GM23338 (cell line): Measurements from ENCODE around the gene CDC34. TPM values are rescaled to one million over a fixed set of nuclear protein-coding genes. Genes with fewer than 3 reads are reported as not detected.
A peak's percentile ranks its signal among the peaks of the same experiment; 100 is the strongest.

Experiments
- ATAC-seq: fragments of 200-7000 bp; cut with Tn5 transposase; 3 replicates; pipeline ENCODE4 v1.9.1; 2020
- DNase-seq: peaks from one replicate; pipeline ENCODE4 v3.0.0-alpha.2; 2015; ENCODE audit warnings: low spot score
- H2AFZ ChIP-seq: fragments of 200-600 bp; sonication (generic); 2 replicates; pipeline ENCODE4 v1.8.0; 2016; ENCODE audit warnings: antibody characterized with exemption, mild to moderate bottlenecking, moderate library complexity
- H3F3A ChIP-seq: fragments of 200-600 bp; sonication (generic); replicated peaks from 2 replicates; pipeline ENCODE4 v1.8.0; 2017; ENCODE audit warnings: antibody characterized with exemption, mixed run types, low read depth
- H3K27ac ChIP-seq: fragments of 200-600 bp; sonication (generic); 2 replicates; pipeline ENCODE4 v1.6.1; 2016; ENCODE audit warnings: low read depth
- H3K27me3 ChIP-seq: fragments of 200-600 bp; sonication (generic); 2 replicates; pipeline ENCODE4 v1.8.0; 2016; ENCODE audit warnings: mild to moderate bottlenecking, mixed run types, moderate library complexity; ENCODE audit not compliant: insufficient read depth
- H3K36me3 ChIP-seq: fragments of 200-600 bp; sonication (generic); 2 replicates; pipeline ENCODE4 v1.8.0; 2016; ENCODE audit warnings: mild to moderate bottlenecking; ENCODE audit not compliant: insufficient read depth
- H3K4me1 ChIP-seq: fragments of 200-600 bp; sonication (generic); 2 replicates; pipeline ENCODE4 v1.8.0; 2016; ENCODE audit warnings: mild to moderate bottlenecking, moderate library complexity; ENCODE audit not compliant: insufficient read depth
- H3K4me2 ChIP-seq: fragments of 200-600 bp; sonication (generic); 2 replicates; pipeline ENCODE4 v1.7.1; 2017; ENCODE audit warnings: mixed run types
- H3K4me3 ChIP-seq: fragments of 200-600 bp; sonication (generic); 2 replicates; pipeline ENCODE4 v1.6.1; 2016; ENCODE audit warnings: mixed run types
- H3K79me2 ChIP-seq: fragments of 200-600 bp; sonication (generic); replicated peaks from 2 replicates; pipeline ENCODE4 v1.8.0; 2017; ENCODE audit warnings: mild to moderate bottlenecking; ENCODE audit not compliant: insufficient read depth
- H3K9me2 ChIP-seq: fragments of 200-600 bp; sonication (generic); 2 replicates; pipeline ENCODE4 v1.8.0; 2017; ENCODE audit not compliant: insufficient read depth
- H4K20me1 ChIP-seq: fragments of 200-600 bp; sonication (generic); replicated peaks from 2 replicates; pipeline ENCODE4 v1.8.0; 2017; ENCODE audit warnings: mild to moderate bottlenecking; ENCODE audit not compliant: insufficient read depth
- H3K27ac Mint-ChIP-seq: 2 replicates; pipeline ENCODE4 v1.8.0; 2020; ENCODE audit warnings: inconsistent platforms, mild to moderate bottlenecking, moderate library complexity, mixed read lengths
- H3K27me3 Mint-ChIP-seq: 3 replicates; pipeline ENCODE4 v1.8.0; 2022; ENCODE audit warnings: low read depth, mild to moderate bottlenecking, moderate library complexity, mixed read lengths, inconsistent platforms; ENCODE audit not compliant: insufficient read depth, poor library complexity
- H3K36me3 Mint-ChIP-seq: 3 replicates; pipeline ENCODE4 v1.8.0; 2021; ENCODE audit warnings: low read depth, mild to moderate bottlenecking, inconsistent platforms, moderate library complexity, mixed read lengths
- H3K4me1 Mint-ChIP-seq: 3 replicates; pipeline ENCODE4 v1.8.0; 2020; ENCODE audit warnings: mild to moderate bottlenecking, inconsistent platforms, mixed read lengths
- H3K4me3 Mint-ChIP-seq: 3 replicates; pipeline ENCODE4 v1.8.0; 2021; ENCODE audit warnings: moderate library complexity, mild to moderate bottlenecking, inconsistent platforms, mixed read lengths
- H3K9me3 Mint-ChIP-seq: 3 replicates; pipeline ENCODE4 v1.8.0; 2020; ENCODE audit warnings: moderate library complexity, mild to moderate bottlenecking, inconsistent platforms, mixed read lengths
- CREB1 ChIP-seq: fragments of 250-450 bp; sonication (Bioruptor Pico); IDR thresholded peaks from 2 replicates; pipeline ENCODE4 v1.5.0; 2020; ENCODE audit warnings: low read depth, mild to moderate bottlenecking, moderate library complexity
- EZH2 ChIP-seq: fragments of 200-600 bp; sonication (generic); IDR thresholded peaks from one replicate; pipeline ENCODE4 v1.8.0; 2017; ENCODE audit warnings: antibody characterized with exemption, mild to moderate bottlenecking, low read depth; ENCODE audit not compliant: unreplicated experiment
- EZH2phosphoT487 ChIP-seq: fragments of 200-600 bp; sonication (generic); IDR thresholded peaks from one replicate; pipeline ENCODE4 v1.8.1; 2018; ENCODE audit warnings: antibody characterized with exemption; ENCODE audit not compliant: unreplicated experiment
- JUNB ChIP-seq: IDR thresholded peaks from one replicate; pipeline ENCODE4 v1.6.1; 2016; ENCODE audit warnings: antibody characterized with exemption; ENCODE audit not compliant: unreplicated experiment
- NANOG ChIP-seq: IDR thresholded peaks from 2 replicates; pipeline ENCODE4 v1.6.1; 2016; ENCODE audit warnings: antibody characterized with exemption, borderline replicate concordance
- POLR2AphosphoS5 ChIP-seq: IDR thresholded peaks from 2 replicates; pipeline ENCODE4 v1.6.1; 2016; ENCODE audit warnings: antibody characterized with exemption, low read depth
- STAT1 ChIP-seq: IDR thresholded peaks from one replicate; pipeline ENCODE4 v1.6.1; 2016; ENCODE audit warnings: antibody characterized with exemption; ENCODE audit not compliant: unreplicated experiment
- ZNF114 ChIP-seq: fragments of 250-450 bp; sonication (Bioruptor Pico); IDR thresholded peaks from 2 replicates; pipeline ENCODE4 v1.5.0; 2020; ENCODE audit warnings: mild to moderate bottlenecking, moderate library complexity
- polyA plus RNA-seq: library from polyadenylated mRNA; unstranded; fragments of >200 nt; fragmentation: Nextera tagmentation; extraction: Ambion mirVana; gene quantifications from 2 replicates; pipeline ENCODE4 v1.2.1, GENCODE V29; 2016
- total RNA-seq: library from RNA; depleted of rRNA; stranded (reverse); fragments of >200 nt; shearing (Covaris generic); gene quantifications from 2 replicates; pipeline ENCODE4 v1.2.3, GENCODE V29; 2014
- TF ChIP-seq, protein P1 (sequence below), 2 experiments: fragments of 200-600 bp in 1 of 2; sonication (generic) in 1 of 2; conservative IDR thresholded peaks; 2 replicates each; pipeline versions ENCODE4 v1.5.1 to v1.6.1; 2016 to 2017; ENCODE audit warnings: antibody characterized with exemption in 2 of 2, low read depth in 2 of 2, mild to moderate bottlenecking in 2 of 2, moderate library complexity in 1 of 2
- TF ChIP-seq, protein P2 (sequence below): IDR thresholded peaks from 2 replicates; pipeline ENCODE4 v1.6.1; 2016; ENCODE audit warnings: antibody characterized with exemption
- TF ChIP-seq, protein P3 (sequence below): IDR thresholded peaks from one replicate; pipeline ENCODE4 v1.6.1; 2018; ENCODE audit warnings: antibody characterized with exemption; ENCODE audit not compliant: unreplicated experiment

CDC34 gene
- total and polyA plus RNA-seq, 2 experiments from 2014 or later = 114 to 148 TPM

DNA sequence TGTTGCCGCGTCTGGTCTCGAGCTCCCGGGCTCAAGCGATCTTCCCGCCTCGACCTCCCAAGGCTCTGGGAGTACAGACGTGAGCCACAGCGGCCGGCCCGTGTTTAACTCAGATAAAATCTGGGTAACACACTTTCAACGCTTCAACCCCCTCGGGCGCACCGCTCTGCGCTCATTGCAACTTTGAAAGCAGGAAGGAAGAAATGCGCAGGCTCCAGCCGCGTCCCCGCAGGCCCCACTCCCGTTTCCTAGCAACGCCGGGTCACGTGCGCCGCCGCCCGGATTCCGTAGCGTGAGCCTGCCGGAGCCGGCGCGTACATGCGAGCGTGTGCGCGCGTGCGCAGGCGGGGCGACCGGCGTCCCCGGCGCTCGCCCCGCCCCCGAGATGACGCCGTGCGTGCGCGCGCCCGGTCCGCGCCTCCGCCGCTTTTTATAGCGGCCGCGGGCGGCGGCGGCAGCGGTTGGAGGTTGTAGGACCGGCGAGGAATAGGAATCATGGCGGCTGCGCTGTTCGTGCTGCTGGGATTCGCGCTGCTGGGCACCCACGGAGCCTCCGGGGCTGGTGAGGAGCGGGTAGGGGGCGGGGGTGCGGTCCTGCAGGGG is 40.7 kb downstream of the CDC34 start, which contains the start of gene BSG (continued):
- TF ChIP-seq, protein P1, sequence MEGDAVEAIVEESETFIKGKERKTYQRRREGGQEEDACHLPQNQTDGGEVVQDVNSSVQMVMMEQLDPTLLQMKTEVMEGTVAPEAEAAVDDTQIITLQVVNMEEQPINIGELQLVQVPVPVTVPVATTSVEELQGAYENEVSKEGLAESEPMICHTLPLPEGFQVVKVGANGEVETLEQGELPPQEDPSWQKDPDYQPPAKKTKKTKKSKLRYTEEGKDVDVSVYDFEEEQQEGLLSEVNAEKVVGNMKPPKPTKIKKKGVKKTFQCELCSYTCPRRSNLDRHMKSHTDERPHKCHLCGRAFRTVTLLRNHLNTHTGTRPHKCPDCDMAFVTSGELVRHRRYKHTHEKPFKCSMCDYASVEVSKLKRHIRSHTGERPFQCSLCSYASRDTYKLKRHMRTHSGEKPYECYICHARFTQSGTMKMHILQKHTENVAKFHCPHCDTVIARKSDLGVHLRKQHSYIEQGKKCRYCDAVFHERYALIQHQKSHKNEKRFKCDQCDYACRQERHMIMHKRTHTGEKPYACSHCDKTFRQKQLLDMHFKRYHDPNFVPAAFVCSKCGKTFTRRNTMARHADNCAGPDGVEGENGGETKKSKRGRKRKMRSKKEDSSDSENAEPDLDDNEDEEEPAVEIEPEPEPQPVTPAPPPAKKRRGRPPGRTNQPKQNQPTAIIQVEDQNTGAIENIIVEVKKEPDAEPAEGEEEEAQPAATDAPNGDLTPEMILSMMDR (conservative IDR thresholded peaks at IDR 0.05; ENCODE audit: low read depth in 2 of 2) = no peak
- no peak for TF ChIP-seq JUNB
- TF ChIP-seq CREB1 (CRISPR knock-in tag) = peak; percentile 64; the same call in 1 of the 2 replicates
- TF ChIP-seq, protein P2, sequence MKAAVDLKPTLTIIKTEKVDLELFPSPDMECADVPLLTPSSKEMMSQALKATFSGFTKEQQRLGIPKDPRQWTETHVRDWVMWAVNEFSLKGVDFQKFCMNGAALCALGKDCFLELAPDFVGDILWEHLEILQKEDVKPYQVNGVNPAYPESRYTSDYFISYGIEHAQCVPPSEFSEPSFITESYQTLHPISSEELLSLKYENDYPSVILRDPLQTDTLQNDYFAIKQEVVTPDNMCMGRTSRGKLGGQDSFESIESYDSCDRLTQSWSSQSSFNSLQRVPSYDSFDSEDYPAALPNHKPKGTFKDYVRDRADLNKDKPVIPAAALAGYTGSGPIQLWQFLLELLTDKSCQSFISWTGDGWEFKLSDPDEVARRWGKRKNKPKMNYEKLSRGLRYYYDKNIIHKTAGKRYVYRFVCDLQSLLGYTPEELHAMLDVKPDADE = no peak; the same call in 1 of the 2 replicates
- TF ChIP-seq EZH2phosphoT487 = no peak
- TF ChIP-seq EZH2 = no peak
- TF ChIP-seq, protein P3, sequence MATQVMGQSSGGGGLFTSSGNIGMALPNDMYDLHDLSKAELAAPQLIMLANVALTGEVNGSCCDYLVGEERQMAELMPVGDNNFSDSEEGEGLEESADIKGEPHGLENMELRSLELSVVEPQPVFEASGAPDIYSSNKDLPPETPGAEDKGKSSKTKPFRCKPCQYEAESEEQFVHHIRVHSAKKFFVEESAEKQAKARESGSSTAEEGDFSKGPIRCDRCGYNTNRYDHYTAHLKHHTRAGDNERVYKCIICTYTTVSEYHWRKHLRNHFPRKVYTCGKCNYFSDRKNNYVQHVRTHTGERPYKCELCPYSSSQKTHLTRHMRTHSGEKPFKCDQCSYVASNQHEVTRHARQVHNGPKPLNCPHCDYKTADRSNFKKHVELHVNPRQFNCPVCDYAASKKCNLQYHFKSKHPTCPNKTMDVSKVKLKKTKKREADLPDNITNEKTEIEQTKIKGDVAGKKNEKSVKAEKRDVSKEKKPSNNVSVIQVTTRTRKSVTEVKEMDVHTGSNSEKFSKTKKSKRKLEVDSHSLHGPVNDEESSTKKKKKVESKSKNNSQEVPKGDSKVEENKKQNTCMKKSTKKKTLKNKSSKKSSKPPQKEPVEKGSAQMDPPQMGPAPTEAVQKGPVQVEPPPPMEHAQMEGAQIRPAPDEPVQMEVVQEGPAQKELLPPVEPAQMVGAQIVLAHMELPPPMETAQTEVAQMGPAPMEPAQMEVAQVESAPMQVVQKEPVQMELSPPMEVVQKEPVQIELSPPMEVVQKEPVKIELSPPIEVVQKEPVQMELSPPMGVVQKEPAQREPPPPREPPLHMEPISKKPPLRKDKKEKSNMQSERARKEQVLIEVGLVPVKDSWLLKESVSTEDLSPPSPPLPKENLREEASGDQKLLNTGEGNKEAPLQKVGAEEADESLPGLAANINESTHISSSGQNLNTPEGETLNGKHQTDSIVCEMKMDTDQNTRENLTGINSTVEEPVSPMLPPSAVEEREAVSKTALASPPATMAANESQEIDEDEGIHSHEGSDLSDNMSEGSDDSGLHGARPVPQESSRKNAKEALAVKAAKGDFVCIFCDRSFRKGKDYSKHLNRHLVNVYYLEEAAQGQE = no peak
- peak; percentile 96 for TF ChIP-seq POLR2AphosphoS5

- ATAC-seq (peak; percentile 17), DNase-seq (peak; percentile 59)
- H3K36me3 Mint-ChIP-seq = peaks cover 30% of the 10 kb centered on the region
- TF ChIP-seq JUNB (no peak), EZH2 (no peak), ZNF114 (CRISPR knock-in tag) (no peak), STAT1 (no peak), NANOG (no peak), EZH2phosphoT487 (no peak)
Measured at GRCh38 chr19:572743-573518, 41.4 kb downstream of the CDC34 start.

More at GRCh38 chr19:572743-573518, 41.4 kb downstream of the CDC34 start:
- Histone ChIP-seq H2AFZ (no peak overlapping the region), H3F3A (peaks cover 15% of the 10 kb centered on the region), H3K27me3 (no peaks in the 10 kb centered on the region), H4K20me1 (peaks cover 39% of the 10 kb centered on the region), H3K36me3 (no peaks in the 10 kb centered on the region), H3K27ac (peak overlapping the region; percentile 45; the same call in 1 of the 2 replicates), H3K4me2 (peak overlapping the region; percentile 100), H3K9me2 (no peaks in the 10 kb centered on the region), H3K4me3 (peak overlapping the region; percentile 96), H3K79me2 (peaks cover 55% of the 10 kb centered on the region), H3K4me1 (peaks cover 18% of the 10 kb centered on the region)
- H3K27me3 Mint-ChIP-seq = peaks cover 42% of the 10 kb centered on the region
- H3K4me3 Mint-ChIP-seq = peak overlapping the region; percentile 90
- H3K4me1 Mint-ChIP-seq = peaks cover 29% of the 10 kb centered on the region
- peak overlapping the region; percentile 82 for H3K27ac Mint-ChIP-seq
- peaks cover 16% of the 10 kb centered on the region for H3K9me3 Mint-ChIP-seq
